Stimulated activated naive CD4-positive, alpha-beta T cell treated with Interleukin-2 at 50 U/mL for 16 hours (primary cell): Measurements from ENCODE around the gene SCN1A.
"Not testable (repeated sequence)": the region's sequence is repeated elsewhere in the genome, so short reads cannot be mapped to it uniquely, and the experiment has no call there.

Source experiments
- DNase-seq: peaks from one replicate; lab custom pipeline; 2025; lab: John Stamatoyannopoulos, UW

Gene SCN1A

DNA sequence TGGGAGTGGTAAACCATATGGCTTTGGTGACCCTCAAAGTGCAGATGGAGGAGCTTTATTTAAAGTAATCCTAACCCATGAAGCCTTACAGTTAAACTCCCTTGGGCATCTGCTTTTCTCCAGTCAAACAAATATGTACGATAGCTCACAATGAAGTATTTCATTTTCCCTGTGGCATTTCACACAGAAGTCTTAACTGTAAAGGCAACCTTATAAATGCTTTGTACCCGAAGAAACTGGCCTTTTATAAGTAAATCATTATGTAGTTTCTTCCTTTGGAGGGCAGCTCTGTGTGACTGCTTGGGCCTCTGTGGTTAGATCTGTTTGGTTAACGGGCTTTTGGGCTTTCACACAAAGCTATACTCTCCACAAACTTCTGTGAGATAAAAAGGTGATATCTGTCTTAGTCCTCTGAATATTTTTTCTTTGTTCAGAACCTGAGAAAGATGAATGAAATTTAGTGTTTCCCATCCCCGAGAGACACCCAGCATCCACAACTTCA lies 46.6 kb downstream of the SCN1A start:
- DNase-seq = no peak

DNA sequence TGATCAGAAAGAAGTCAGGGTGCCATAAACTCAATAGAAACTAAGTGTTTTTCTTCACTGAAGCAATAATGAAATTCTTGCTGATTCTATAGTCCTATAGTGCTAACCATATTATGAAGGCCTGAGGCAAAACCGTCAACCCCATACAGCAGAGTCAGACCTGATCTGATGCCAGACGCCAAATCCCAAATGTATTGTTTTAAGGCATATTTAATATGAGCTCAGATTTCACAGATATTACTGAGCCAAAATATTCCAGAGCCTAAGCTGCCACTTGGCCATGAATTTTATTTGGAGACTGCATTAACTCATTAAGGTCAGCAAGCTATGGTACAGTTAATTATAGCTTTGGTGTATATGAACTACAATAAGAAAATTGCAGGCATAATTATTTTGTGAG lies 53.4 kb downstream of the SCN1A start:
- no peak for DNase-seq

DNA sequence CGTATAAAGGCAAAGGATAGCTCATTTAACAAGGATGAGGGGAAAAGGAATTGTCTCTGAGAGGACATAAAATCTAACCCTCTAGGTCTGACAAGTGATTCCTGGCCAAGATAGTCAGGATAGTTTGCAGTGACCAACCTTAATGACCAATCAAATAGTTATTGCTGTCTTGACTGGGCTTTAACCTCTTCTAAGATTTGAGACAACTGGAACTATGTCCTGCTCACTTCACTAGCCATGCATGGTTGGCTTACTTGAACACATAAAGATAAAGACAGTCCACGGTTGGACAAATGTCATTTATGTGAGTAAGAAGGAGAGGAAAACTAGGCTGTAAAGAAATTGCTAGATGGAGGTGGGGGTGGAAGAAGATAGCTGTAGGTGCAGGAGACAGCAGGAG lies 53.8 kb downstream of the SCN1A start:
- DNase-seq = no peak

DNA sequence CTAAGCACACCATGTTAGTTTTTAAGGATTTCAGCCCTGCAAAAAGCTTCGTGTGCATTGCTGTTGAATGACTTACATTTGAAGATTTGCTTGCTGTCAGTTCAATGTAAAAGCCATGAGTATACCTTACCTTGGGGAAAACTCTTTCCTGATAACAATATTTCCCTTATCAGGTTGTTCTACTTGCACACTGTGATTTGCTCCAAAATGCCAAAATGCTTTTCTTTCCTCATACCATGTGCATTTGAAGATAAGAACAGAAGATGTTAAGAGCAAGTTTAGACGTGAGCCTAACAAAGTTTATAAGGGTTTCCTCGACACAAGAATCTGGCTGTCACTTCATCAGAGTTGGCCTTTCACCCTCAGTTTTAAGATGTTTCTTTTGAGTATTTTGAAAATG lies 57.6 kb downstream of the SCN1A start:
- no peak for DNase-seq

DNA sequence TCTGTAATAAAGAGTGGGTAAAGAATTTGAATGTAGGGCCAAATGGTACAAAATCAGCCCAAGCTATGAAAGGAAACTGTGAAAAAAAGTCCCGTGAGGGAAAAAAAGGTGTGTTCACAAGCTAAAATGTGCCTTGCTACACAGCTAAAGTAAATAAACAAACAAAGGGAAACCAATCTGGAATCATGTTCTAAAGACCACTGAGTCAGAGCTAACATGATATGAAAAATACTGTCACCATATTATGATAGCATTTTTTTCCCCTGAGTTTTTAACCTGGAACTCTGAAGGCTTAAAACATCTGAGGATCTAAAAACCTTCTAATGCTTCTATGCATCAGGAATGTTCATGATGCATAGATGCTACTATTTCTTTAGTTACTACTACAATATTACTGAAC lies 58.8 kb downstream of the SCN1A start:
- DNase-seq = no peak

DNA sequence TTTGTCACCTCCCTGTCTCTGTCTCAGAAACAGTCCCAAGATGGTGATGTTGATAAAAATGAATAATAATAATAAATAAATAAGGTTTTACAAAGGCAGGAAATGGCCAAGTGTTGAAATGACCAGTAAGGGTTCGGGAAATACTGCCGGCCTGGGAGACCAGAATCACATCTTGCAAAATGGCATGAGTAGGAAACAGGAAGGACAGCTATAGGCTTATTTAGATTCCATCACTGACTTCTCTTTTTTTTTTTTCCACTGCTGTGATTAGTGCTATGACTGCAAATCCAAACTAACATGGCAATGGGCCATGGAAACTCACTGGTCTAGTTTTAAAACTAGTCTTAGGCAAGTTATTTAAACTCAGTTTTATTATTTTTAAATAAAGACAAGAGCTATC lies 60.6 kb downstream of the SCN1A start:
- DNase-seq = no peak

DNA sequence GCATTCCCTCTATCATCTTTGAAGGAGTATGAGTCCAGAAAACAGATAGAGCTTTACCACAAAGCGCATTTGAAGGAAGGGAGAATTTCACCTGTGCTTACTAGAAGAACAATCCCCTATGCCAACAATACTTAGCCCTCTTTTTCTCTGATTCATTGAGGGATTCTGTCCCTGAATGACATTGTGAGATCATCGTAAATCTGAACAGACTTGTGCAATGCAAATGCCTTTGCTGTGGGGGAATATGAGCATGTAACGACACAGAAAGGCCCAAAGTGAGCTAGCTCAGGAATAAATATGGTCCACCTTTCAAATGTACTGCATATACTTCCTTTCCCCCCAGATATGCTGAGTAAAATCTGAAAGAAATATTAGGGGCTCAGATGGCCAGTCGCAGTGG lies 67.6 kb downstream of the SCN1A start:
- DNase-seq = no peak

DNA sequence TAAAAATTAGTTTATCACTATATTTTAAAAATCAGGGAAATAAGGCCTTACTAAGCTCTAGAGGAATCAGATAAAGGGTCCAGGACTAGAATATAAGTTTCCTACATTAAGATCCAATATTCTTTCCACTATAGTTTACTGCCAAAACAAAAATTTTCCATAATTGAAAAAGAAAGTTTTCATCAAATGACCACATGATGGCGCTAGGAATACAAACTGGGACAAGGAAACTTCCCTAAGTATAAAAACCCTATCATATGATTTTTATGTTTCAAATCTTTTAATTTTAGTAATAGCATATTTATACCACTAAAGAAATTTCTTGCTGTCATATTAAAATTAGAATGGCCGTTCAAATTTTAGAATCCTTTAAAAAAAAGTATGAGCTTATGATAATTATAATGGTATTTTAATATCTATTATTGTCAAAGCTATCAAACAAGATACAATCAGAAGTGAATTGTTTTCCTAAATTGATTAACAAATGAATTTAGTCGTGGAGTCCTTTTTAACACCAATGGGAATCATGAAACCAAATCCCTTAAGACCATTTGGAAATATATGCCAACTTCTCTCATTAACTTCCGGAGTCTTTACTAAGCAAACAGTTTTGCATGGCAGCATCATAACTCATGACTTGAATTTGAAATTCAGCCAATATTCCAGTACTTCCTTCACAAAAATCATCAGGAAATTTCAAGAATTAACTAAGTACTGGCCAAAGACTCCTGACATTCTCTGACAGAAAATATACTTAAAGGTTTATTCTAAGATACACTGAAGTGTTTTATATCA lies 70.3 kb downstream of the SCN1A start:
- DNase-seq = no peak

DNA sequence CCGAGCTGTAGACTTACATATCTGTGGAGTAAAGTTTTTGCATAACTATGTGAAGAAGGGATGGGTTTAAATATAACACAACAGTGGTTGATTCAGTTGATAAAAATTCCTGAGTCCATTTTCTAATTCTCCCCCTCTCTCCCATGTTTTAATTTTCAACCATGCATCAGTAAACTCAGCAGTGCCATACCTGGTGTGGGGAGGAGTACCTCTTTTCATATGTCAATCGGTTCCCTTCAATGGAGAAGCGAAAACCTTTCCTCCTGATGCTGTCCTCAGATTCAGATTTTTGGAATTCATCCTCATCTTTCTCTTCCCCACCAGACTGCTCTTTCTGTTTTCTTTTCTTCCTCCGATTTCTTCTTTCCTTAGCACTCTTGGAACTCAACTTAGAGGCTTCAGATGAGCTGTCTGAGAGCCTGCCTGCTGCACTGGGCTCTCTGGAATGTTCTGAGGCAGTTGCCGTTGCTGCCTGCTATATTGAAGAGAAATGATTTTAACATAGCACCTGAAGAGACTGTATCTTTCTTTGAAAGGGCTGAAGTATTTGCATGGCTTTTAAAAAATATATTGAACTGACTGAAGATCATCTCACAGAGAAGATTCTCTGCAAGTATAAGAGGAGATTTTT lies 82.9 kb downstream of the SCN1A start:
- no peak for DNase-seq

DNA sequence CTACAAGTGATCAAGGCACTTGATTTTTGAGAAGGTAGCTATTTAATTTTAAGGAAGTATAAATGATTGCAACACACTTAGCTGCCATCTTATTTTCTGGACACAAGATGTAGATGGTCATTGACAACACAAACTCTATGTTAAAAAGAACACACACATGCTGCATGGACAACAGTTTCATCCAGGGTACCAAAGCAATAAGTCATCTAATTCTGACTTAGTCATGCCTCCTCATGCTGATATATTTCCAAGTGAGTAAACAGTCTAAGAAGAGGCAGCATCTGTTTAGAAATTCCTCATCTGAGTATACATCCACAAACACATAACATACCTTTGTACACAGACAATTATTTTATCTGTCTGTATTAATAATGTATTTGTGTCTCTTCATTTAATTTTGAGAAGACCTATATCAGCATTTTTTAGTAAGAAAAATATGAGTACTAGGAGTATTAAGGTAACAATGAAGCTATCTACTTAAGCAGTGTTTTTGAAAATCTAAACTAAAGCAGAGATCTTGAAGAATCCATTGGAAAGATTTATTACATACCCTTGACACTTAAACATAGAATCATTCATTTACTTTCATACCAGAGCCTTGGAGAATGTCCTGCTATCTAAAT lies 84.9 kb downstream of the SCN1A start:
- no peak for DNase-seq

DNA sequence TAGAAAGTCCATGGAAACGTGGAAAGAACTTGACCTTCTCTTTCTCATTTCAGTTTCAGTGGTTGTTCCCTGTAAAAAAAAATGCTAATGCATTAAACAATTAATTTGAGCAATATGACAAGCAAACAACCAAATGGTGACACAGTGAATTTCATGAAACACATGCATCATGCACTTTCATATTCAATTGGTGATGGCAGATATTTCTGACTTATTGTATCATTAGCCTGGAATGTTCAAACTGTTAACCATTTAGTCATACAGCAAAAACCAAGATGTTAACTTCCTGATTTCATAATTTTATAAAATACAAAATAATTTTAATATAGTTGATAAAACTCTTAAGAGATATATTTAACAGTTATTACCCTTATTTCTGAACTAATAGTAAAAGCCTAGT lies 85.5 kb downstream of the SCN1A start:
- no peak for DNase-seq

DNA sequence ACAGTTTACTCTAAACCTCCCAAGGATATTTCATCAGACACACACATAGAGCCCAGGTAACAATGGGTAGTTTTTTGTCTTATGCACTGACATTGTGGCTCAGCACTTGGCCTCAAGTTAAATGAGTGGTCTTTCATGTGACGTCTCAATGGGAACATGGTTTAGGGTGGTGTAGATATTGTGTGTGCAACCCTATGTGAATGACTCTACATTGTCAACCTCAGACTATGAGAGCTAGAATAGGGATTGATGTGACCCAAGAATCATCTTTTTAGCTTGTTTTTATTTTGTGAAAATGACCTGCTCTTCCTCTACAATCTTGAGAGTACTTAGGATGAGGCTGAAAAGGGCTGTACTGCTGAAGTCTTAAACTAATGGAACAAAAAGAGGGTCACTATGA lies 86.2 kb downstream of the SCN1A start:
- no peak for DNase-seq

DNA sequence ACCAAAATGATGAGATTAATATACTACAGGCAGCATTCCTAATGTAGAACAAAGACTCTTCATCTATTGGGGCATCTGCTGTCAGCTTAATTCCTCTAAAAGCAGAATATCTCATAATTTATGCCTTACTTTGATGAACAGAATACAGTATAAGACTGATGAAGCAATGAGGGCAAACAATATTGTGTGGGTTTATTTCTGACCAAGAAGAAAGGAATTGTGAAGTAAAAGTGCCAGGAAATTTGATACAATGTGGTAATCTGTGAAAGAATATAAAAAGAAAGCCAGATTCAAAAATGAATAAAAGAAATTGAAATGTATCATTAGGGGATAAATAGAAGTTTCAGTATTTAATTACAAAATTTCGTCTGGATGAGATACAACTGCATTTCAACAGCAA lies 95.5 kb downstream of the SCN1A start:
- no peak for DNase-seq

DNA sequence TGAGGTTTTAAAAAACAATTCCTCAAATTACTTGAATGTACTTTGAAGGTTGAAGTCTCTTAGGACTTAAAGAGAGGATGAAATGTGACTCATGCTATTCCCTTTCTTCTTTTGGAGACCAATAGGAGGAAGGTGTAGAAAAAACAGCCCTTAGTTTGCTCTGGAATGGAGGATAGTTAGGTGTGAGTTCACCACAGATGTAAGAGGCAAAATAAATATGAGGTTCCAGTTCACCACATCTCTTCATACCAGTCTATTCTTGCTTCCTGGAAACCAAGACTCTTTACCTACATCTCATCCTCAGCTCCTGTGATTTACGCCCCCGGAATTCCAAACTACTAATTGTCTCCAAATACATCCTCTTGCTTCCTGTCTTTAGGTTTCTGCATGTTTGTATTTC lies 96.8 kb downstream of the SCN1A start:
- DNase-seq = no peak

DNA sequence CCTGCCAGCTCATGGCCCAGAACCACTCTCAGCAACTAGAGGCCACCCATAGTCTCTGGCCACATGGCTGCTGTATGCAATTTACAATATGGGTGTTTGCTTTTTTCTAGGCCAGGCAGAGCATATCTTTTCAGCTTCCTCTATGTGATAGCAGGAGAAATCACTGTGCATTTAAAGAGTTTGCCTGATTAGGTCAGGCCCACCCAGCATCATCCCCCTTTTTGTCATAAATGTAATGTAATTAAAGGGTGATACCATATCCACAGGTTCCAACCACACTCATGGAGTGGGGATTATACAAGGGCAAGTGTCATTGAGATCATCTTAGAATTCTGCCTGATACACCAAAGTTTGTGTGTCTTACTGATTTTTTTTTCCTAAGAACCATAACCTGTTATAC lies 102.5 kb downstream of the SCN1A start:
- DNase-seq = no peak

DNA sequence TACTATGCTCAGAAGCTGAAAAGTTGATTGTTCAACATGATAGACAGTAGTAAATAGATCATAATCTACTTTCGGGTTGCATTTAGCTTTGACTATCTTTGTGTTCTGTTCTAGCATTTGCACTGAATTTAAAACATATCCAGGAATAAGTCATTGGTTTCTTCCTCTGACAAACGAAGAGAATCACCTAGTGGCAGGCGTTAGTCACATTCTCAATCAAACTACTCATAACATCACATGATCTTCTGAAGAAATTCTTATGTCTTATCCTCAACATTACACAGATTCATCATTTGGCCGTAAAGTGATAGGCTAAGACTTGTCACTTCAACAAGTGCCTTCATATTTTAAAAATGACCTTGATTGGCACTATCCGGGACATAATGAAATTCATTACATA lies 110.6 kb downstream of the SCN1A start:
- no peak for DNase-seq

DNA sequence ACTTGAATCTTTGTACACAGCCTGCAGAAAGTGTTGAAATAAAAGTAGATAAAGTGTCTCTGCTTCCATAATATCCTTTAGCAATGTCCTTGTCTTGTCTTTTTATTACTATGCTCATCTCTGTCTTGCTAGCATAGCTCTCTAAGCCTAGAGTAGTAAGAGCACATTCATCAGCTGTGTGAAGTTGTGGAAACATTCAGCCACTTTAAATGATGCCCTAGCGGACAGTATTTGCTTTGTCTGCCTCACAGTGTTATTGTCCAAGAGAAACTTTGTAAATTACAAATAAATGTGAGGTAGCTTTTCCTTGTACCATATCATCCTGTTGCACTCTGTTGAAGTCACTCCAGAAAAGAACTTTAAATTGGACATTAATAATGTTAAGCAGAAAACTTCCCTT lies 113.9 kb downstream of the SCN1A start:
- DNase-seq = no peak

DNA sequence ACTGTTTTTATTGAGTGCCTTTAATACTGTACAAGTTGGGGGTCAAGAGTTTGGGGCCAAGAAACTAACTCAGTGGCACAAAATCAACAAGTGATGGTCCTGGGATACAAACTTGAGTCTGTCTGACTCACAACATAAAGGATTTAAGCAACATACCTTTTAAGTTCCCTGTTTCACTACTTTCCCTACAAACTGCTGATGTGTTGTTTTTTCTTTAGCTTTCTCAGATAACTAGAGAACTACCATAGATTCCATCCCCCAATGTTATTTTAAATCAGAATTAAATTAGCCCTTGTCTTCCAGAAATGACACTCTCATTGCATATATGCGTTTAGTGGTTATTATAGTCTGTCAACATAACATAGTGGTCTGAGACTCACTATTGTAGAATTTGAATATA lies 116.2 kb downstream of the SCN1A start:
- no peak for DNase-seq

DNA sequence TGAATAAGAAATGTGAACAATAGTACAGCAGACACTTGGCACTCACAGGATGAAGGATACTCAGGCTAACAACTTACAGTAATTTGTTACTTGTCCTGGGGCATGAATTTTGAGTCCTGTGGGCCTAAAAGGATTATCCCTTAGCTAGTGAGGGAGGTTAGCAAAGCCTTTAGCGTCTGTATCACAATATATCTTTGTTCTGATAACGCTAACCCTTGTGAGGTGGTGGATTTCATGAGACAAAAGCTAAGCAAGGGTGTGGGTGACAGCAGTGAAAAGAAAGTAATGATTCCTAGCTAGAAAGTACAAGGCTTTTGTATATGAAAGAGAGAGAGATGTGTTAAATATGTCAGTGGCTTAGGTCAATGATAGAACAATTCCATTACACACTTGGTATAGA lies 127.4 kb downstream of the SCN1A start:
- no peak for DNase-seq

DNA sequence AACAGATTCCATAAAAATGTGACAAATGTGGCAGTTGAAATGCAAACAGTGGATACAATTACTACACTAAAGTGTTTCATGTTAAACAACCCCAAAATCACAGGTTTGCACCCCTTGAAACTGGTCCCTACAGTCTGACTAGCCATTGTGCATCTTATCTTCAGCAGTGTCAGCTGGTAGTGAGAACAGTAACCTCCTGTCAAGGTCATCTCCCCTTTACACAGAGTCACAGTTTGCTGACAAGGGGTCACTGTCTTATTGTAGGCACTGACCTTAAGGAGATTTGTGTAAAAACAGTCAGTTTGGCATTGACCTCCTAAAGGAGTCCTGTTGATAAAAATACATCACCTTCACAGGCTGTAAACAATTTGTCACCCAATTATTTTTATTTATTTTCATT lies 137.0 kb downstream of the SCN1A start:
- DNase-seq = no peak

DNA sequence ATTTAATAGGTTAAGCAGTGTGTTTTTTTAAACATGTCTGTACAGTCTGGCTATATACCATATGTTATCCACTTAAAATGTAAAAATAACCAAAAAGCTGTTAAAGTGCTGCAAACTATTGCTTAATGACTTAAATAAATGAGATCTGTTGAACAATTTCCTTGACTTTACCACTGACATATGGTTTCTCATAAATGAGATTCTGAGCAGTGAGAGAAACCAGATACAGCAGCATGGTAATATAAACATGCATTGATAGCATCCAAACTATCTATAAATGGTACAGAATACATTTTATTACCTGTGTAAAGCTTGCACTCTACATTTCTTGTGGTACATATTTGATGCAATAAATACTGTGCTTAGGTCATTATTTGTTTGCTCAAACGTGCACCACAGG lies 138.0 kb downstream of the SCN1A start:
- DNase-seq = no peak

DNA sequence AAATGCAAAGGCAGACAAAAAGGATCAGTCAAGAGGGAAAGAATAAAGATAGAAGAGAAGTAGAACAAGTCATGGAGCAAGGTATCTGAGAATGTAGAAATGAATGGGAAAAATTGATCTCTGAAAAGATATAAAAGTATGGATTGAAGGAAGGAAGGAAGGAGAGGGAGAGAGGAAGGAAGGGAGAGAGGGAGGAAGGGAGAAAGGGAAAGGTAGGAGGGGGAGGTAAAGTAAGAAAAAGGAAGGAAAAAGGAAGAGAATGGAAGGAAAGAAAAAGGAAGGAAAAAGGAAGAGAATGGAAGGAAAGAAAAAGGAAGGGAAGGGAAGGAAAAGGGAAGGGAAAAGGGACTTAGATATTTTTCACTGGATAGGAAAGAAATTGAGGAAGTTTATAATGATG lies 142.7 kb downstream of the SCN1A start:
- DNase-seq = no peak

DNA sequence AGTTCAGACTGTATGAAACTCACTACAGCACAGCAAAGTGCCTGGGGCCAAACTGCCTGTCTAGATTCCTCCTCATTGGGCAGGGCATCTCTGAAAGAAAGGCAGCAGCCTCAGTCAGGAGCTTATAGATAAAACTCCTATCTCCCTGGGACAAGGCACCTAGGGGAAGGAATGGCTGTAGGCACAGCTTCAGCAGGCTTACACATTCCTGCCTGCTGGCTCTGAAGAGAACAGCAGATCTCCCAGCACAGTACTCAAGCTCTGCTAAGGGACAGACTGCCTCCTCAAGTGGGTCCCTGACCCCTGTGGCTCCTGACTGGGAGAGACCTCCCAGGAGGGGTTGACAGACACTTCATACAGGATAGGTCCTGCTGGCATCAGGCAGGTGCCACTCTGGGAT lies 155.7 kb downstream of the SCN1A start:
- not testable (repeated sequence) for DNase-seq
